ENCODE data around the gene PALS2.
A peak's percentile ranks its signal among the peaks of the same experiment; 100 is the strongest.

The PALS2 gene

DNA sequence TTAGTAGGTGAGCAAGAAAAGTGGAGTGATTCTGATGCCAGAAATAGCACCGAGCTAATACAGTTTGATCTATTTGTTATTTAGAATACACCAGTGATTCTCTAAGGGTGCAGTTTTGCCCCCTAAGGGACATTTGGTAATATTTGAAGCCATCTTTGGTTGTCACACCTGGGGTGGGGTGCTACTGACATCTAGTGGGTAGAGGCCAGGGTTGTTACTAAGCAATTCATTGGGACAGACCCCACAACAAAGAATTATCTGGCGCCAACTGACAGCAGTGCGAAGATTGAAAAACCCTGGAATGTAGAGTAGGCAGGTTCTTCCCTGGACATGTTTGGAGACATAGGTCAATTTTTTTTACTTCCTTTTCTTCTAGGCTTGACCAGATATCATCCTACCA is 14.6 kb downstream of the PALS2 start:
- peak in 2 of 4 experiments; percentile 4 to 7 for DNase-seq

DNA sequence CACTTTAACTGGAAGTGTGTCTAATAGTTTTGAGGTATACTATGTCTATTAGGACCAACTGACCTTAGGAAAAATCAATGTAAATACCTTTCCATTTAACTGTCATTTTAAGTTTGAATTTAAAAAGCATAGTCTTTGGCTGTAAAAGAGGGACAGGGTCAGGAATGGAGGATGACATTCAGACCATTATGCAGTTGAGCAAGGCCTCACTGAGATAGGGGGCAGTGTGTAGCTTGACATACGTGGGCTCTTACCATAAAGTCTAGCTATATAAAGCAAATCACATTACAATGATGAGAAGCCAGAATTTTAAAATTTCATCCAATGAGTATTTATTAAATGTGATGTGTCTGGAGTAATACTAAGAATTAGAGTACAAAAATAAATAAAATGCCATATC is 17.9 kb downstream of the PALS2 start:
- DNase-seq: no peak

DNA sequence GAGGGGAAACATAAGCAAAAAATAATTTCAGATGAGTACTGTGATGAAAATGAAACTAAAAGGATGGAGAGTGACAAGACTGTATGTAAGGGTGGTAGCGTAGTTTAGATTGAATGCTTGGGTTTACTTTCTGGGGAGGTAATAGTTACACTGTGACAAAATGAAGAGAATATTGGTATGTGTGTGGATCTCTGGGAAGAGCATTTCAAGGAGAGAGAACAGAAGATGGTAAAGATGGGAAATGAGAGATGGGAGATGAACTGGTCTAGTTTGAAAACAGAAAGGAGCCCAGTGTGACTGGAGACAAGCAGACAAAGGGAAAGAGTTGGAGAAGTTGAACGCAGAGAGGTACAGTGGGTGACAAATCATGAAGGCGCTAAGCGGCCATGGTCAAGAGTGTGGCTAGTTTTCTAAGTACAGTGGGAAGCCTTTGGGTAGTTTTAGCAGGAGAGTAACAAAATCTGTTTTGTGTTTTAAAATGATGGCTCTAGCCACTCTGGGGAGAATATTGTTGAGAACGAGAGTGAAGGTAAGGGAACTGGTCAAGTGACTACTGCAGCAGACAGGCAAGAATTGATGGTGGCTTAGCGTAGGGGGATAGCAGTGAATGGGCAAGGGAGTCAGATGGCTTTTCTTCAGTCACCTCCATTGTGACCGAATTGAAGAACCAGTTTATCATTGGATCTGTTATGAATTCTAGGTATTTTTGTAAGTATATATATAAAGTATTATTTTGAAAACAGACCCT is 22.6 kb downstream of the PALS2 start:
- DNase-seq: no peak

DNA sequence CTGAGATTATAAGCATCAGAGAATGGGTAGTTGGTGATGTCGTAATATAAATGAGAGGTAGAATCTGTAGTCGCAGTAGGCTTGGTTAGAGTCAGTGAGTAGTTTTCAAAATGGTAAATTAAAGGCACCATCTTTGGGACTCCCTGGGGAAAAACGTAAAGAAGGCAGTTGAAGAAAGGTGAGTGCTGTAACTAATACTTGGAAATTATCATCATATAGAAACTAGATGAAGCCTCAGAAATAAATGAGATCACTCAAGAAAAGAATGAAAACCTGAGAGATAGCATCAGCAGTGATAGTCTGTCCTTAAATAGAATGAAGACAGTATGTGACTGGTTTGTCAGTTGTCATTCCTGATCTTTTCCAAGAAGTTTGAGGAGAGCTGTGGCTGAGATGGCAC is 23.8 kb downstream of the PALS2 start:
- DNase-seq: no peak

DNA sequence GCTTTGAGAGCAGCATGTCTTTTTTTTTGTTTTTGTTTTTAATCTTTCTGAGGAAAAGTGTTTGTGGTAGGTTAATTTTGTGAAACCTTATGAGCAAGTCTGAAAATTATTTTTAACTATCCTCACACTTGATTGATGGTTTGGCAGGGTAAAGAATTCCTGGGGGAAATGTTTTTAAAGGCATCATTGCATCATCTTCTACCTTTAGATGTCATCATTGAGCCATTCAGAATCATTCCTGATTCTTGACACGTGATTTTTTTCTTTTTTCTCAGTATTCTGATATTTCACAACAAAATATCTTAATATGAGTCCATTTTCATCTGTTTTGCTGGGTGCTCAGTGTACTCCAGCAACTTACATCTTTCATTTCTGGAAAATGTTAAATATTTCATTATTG is 28.3 kb downstream of the PALS2 start:
- DNase-seq: no peak

DNA sequence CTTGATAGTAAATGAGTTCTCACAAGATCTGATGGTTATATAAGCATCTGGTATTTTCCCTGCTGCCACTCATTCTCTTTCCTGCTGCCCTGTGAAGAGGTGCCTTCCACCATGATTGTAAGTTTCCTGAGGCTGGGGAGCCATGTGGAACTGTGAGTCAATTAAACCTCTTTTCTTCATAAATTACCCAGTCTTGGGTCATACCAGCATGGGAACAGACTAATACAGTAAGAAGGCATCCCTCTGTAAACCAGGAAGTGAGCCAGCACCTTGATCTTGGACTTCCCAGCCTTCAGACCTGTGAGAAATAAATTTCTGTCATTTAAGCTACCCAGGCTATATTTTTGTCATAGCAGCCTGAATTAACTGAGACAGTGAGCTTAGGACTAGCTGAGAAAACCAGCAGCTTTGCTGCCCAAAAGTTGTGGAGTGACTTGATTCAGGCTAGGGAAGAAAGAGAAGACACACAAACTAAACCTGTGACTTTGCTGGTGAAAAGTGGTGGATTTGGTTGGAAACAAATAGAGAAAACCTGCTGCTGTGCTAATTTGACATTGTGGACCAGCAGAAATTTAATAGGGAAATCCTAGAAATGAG is 29.7 kb downstream of the PALS2 start:
- no peak for DNase-seq

DNA sequence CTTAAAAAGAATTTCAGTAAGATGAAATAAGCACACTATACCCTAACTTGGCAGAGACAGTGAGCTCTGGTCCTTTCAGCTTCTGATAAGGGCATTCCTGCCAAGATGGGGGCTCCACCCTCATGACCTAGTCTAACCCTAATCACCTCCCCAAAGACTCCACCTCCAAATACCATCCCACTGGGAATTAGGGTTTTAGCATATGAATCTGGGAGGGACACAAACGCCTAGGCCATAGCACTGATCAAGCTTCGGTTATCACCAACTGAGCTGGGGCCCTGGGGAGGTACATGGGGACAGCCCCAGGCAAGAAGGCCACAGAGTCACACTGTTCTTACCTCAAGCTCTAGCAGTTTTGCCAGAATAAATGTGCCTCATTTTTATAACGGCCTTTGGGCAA is 31.4 kb downstream of the PALS2 start:
- no peak for DNase-seq

DNA sequence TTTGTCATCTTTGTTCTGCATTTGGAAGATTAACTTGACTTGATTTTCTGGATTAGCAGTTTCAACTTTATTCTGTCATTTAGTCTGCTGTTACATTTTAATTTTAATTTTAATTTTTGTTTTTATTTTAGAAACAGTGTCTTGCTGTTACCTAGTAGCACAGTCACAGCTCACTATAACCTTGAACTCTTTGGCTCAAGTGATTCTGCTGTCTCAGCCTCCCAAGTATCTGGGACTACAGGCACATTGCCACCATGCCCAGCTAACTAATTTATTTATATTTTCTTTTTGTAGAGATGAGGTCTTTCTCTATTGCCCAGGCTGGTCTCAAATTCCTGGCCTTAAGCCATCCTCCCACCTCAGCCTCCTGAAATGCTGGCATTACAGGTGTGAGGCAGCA is 35.3 kb downstream of the PALS2 start:
- no peak for DNase-seq

DNA sequence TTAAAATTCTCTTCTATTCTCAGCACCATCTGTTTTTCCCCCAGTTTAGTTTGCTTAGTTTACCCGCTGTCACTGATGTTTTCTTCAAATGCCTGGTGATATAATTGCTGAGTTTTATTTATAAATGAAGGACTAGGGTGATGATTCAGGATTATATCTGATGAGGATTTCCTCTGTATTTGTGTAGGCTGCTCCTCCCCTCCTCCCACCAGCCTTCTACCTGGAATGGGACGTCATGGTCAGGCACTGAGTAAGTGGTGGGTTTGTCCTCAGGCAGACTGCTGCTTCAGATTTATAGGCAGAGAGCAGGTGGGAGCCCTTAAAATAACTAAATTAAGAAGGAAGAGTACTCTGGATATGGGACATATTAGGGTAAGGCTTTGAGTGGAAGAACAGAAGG is 35.8 kb downstream of the PALS2 start:
- DNase-seq: no peak

DNA sequence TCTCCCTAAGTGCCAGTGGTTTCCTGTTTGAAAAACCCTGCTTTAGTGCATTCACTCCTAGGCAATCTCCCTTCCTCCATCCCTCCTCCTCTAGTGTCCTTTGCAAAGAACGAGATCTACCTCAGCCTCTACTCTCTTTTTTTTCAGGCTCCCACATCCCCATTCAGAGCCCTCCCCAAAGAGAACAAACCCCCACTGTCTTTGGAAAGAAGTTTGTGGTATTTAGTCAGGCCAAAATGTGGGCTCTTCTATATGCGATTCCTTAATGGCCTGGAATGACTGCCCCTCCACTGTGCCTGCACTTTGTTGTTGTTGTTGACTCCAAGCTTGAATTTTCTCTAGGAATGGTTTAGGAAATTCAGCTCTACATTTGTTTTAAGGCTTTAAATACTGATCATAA is 36.3 kb downstream of the PALS2 start:
- no peak for DNase-seq

DNA sequence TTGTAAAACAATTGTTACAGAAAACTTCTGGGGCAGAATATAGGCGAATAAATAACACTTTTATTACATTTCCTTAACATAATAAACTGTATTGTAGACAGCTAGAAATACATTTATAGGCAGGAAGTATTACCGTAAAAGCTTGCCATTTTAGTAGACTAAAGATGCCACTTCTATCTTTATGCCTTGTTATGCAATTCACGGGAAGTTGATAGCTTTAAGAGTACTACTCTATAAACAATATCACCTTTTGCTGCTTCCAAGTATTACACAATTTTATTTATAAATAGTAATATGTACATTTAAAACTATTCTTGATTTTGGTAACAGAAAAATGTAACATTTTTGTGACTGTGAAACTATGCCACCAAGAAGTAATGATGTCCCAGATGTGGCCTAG is 37.9 kb downstream of the PALS2 start:
- DNase-seq: no peak

DNA sequence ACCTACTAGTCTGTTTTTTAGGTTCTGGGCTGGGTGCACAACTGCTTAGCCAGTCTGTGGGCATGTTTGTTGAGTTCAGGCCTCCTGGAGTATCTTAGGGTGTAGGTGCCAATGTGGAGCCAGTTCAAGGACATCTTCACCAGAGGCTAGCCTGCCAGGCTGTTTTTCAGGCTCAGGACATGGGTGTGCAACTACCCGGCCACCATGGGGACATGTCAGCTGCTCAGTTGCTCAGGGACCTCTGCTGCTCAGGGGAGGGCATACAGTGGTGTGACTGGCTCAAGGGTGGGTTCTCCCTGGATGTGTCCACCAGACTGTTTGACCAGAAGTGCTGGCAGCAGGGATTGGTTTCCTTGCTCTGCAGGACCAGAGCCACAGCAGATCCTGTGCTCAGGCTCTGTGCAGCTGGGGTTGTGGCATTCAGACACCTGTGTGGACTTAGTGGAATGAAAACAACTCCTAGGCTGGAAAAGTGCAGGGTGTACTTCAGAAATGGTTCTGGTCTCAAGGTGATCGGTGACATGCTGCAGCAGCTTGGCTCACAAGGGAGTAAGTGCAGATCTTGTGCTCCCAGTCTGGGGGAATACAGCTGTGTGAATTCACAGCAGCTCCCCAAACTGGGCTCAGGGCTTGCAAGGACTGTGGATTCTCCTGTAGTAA is 44.8 kb downstream of the PALS2 start:
- DNase-seq: no peak

DNA sequence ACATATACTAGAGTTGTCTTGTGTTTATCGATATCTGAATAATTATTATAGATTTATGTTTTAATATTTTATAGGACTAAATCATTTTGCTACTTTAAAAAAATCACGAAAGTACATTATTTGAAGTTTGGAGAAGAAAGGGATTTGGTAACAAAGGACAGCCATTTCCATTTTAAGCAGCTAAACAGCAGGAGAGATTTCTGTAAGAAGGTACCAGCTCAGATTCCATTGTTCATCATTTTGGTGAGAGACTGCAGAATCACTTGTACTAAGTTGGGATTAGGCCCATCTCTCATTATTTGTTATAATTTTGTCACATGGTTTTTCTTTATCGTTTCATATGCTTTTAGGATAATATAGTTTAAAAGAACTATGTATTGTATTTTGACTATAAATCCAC is 46.7 kb downstream of the PALS2 start:
- DNase-seq: no peak

DNA sequence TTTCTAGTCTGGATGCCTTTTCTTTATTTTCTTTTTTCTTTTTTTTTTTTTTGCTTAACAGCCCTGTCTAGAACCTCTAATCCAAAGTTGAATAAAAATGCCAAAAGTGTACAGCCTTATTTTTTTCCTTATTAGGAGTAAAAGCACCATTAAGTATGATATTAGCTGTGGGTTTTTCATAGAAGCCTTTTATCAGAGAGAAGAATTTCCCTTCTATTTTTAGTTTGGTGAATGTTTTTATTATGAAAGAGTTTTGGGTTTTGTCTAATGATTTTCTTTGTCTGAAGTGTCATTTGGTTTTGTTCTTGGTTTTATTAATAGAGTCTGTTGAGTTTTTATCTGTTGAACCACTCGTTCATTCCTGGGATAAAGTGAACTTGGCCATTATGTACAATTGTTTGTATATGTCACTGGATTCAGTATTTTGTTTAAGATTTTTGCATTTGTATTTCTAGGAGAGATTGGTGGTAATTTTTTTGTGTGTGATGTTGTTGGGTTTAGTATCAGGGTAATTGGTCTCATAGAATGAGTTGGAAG is 49.5 kb downstream of the PALS2 start:
- no peak for DNase-seq
